CD4-positive, alpha-beta T cell treated with Interleukin-6 at 100 ng/mL for 8 hours (primary cell): ENCODE results near the gene RPS6KA2.

Experiments
- DNase-seq: peaks from one replicate; pipeline ENCODE4 v3.0.0-alpha.2; 2020; ENCODE audit warnings: mixed read lengths, low spot score

Gene RPS6KA2

DNA sequence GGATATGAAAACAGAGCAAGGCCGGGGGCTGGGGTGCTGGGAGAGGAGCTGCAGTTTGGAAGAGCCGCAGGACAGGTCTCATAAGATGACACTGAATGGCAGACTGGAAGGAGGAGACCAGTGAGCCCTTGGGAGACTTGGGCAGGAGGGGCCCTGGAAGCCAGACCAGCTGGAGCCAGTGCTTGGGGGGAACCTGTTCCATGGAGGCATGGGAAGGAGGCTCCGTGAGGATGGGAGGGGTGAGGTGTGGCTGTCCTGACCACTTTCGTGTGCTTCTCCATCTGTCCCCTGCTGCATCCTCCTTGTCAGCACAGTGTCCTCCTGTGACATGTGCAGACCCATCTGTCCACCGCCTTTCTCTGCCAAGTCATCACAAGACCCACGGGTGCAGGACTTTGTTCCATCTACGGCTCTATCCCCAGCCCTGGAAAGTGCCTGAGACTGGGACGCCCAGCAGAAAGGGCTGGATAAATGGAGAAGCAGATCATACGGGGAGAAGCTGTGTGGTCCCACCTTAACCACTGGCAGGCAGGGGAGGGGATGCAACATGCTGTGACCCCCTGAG lies 159.5 kb downstream of the RPS6KA2 start:
- DNase-seq, result no peak

- DNase-seq, result no peak
Measured at GRCh38 chr6:166466178-166467122, 160.6 kb downstream of the RPS6KA2 start.

- DNase-seq, result no peak
Measured at GRCh38 chr6:166465671-166466087, 161.4 kb downstream of the RPS6KA2 start.

DNA sequence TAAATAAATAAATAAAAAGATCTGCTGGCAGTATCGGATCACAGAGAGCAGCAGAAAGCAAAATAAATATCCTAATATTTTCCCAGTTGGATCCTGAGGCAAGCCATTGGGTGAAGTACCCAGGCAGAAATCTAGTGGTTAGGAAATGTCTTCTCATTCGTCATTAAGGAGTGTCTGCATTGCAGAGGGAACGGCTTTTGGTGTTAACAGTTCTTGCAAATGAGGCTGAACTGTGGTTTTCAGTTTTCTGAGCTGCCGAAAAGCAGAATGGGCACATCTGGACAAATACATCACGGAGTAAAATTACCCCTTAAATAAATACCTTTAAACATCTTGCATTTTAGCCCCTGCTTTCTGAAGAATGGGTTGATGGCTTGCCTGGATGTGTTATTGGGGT lies 162.1 kb downstream of the RPS6KA2 start:
- no peak for DNase-seq

DNA sequence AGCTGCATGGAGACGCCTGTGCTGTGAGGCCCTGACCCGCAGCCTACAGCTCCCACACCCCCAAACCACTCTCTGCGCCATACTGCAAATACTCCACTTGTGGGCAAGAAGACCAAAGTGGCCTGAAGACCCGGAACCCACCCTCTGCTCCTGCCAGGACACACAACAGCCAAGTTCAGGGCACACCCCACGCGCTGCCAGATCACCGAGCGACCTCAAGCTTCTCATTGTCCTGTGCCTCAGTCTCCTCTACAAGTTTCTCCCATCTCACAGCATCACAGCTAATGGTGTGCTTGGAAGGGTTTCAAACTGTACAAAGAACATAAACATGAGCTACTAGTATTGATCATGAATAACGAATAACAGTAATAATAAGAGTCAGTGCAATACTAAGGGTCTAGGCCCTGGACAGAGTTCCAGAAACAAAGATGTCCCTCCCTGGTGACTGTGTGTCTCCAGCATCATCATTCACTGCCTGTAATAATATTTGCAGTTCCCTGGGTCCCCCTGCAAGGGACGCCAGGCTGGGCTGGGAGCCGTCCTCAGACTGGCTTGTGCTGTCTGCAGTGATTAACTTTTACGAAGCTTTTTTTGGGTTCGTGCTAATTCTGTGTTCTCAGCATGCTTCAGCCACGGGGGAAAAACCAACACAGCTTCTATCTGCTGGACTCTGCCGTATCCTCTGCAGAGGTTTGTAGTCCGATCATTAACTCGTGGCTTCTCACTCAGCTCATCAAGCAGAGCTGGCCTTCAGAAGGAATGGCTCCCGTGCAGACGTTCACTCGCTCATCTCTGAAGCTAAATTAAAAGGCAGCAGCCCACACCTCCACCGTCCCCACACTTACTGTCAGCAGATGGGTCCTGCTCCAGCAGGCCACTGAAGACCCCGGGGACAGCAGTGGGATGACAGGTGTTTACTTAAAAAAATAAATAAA lies 162.7 kb downstream of the RPS6KA2 start:
- no peak for DNase-seq

- no peak for DNase-seq
Measured at GRCh38 chr6:166463359-166464067, 163.5 kb downstream of the RPS6KA2 start.

- DNase-seq, result no peak
Measured at GRCh38 chr6:166462461-166463135, 164.5 kb downstream of the RPS6KA2 start.

DNA sequence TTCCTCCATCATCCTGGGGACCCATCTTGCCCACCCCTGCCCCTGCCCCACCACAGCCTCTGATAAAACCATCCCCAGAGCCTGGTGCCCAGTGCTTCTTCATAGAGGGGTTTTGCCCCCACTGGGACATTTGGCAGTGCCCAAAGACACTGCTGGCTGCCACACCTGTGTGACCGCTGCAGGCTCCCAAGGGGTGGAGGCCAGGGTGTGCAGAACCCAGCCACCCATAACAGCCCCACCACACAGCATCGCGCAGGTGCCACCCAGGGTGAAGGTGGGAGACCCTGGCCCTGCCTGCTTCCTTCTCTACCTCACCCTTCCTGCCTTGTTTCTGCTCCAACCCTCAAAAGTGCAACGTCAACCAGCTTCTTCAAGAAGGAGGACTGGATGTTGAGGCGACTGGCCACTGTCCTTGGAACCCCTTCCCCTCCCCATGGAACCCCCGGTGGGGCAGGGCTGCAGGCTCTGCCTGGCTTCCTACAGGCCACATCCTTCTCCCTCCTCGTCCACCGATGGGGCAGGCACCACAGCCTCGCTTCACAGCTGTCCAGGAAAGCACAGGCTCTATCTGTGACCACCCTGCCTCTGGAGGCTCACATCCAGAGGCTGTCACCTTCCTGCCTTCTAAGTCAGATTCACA lies 165.1 kb downstream of the RPS6KA2 start:
- no peak for DNase-seq

DNA sequence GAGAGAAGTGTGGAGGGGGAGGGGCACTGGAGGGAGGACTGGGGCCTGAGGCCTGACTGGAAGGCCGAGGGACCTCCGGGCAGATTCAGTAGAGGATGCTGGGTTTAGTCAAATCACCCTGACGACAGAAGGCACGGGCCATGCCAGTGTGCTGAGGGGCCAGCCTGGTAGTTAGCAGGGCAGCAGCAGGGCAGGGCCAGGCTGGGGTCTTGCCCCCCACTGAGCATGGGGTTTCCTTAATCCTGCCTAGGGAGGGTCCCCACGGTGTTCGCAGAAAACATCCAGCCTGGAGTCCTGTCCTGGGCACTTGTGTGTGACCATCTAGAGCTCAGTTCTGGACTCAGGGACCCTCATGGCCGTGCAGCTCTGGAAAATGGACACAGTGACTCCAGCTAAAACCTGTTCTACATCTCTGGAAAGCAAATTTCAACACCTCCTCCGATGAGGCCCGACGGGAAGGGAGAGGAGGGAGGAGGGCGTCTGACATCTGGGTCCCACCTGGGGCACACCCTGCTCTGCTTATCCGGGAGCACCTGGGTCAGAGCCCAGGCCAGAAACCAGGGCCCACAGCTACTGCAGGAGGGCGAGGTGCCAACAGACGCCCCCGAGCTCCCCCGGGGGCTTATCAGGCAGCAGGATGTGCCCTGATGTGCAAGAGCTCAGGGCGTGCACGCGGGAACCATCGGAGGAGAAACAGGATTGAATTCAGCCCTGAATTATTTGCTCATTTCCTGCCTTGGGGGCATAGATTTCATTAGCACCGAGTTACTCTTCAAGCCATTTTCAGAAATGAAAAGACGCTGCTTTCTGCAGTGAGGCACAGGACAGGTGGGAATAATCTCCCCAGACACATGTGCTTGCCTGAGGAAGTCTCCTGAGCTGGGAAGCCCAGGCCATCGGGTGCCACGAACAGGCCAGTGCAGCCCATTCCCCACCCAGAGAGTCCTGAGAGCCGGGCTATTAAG lies 166.3 kb downstream of the RPS6KA2 start:
- DNase-seq, result no peak

- DNase-seq, result no peak
Measured at GRCh38 chr6:166459906-166460305, 167.1 kb downstream of the RPS6KA2 start.

DNA sequence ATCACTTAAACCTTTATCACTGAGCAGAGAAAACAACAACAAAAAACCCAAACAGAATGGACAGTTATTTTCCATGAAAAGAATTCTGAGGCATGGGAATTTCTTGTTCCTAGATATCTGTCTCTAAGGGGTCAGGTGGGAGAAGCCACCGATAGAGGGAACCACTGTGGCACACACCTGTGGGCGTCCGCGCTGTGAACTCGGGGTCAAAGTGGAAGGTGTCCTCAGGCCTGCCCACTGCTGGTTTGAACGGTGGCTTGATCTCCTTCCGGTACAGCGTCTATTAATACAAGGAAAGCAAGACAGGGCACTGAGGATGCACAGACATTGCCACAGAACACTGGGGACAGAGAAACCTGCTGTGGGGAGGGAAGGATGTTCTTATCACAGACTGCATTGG lies 167.8 kb downstream of the RPS6KA2 start:
- DNase-seq, result no peak

DNA sequence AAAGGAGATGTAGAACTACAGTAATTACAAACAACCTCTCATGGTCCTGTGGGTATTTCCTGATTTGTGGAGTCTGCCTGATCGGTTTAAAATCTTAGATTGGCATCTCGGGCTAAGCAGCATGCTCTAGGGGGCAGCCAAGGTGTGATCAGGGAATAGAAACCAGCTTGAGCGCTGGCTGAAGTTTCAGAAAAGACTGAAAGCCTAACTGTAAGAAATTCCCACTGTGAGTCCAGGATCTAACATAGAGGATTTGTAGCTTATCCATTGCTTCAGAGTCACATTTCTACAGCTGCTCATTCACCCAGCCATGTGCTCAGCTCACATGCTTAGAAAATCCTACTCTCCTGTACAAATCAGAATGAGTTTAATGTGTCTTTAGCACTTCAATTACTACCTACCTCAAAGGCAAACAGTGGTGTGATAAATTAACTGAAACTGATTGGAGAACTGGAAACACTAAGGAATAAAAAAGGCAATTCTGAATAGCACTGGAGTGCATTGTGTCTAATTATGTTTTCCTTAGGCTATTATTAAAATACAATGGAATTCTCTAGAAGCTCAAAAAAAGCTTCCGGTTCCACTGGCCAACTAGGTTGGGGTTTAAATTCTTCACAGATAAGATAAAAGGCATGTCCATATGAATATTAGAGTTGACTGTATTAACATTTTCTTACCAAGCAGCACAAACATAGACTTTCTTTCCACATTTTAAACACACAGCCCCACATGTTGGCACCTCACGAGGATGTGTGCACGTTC lies 170.5 kb downstream of the RPS6KA2 start:
- peak; percentile 14 for DNase-seq

DNA sequence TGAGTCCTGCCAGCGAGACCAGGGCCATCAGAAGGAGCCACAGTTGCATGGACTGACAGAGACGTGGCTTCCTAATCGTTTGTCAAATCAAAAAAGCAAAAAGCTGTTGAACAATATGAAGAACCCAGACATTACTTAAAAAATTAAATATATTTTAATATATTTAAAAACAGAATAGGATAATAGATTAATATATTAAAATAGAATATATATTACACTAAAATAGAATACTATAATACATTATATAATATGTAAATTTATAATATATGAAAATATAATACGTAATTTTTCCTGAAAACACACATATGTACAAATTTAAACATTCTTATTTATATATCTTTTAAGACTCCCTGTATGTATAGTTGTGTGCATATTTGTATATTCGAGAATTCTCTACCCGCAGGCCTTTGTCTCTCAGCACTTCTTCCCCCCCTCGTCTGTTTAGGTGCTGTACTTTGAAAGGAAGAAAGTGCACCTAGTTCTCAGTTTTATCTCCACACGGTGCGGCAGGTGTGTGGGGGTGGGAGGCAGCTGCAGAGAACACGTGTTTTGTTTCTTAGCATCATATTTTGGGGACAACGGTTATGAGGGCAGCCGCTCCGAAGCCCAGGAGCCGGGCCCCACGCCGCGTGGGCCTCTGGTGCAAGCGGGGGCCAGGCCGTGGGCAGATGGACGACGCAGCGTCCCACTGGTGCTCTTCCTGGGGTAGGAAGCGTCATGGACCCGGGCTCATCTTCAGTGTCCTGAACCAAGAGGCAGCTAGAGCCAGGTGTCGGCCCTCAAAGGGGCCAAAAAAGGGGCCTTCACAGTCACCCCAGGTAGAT lies 172.1 kb downstream of the RPS6KA2 start:
- DNase-seq, result no peak

DNA sequence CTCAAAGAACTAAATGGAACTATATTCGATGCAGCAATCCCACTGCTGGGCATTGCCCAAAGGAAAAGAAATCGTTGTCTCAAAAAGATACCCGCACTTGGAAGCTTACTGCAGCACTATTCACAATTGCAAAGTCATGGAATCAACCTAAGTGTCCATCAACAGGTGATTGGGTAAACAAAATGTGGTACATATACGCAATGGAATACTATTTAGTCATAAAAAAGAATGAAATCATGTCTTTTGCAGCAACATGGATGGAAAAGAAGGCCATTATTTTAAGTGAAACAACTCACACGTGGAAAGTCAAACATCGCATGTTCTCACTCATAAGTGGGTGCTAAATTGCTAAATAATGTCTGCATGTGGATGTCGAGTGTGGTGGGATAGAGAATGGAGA lies 173.4 kb downstream of the RPS6KA2 start:
- no peak for DNase-seq

DNA sequence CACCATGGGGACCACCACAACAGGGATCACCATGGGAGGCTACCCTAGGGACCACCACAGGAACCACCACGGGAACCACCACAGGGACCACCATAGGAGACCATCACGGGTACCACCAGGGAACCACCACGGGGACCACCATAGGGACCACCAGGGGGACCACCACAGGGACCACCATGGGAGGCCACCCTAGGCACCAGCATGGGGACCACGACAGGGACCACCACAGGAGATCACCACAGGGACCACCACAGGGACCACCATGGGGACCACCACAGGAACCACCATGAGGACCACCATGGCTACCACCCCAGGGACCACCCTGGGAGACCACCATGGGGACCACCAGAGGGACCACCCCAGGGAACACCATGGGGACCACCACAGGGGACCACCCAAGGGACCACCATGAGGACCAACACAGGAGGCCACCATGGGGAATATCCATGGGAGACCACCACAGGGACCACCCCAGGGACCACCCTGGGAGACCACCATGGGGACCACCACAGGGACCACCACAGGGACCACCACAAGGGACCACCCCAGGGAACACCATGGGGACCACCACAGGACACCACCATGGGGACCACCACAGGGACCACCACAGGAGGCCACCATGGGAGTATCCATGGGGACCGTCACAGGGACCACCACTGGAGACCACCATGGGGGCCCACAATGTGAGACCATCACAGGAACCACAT lies 176.7 kb downstream of the RPS6KA2 start:
- DNase-seq, result no peak

DNA sequence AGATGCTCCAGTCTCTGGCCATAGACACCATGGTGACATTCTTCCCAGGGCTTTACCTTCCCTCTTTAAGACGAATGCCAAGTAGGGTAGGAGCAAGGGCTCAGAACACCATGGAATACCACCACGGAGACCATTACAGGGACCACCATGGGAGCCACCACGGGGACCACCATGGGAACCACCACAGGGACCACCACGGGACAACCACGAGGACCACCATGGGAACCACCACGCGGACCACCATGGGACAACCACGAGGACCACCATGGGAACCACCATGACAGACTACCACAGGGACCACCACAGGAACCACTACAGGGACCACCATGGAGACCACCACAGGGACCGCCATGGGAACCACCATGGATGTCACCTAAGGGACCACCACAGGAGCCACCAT lies 177.4 kb downstream of the RPS6KA2 start:
- no peak for DNase-seq

DNA sequence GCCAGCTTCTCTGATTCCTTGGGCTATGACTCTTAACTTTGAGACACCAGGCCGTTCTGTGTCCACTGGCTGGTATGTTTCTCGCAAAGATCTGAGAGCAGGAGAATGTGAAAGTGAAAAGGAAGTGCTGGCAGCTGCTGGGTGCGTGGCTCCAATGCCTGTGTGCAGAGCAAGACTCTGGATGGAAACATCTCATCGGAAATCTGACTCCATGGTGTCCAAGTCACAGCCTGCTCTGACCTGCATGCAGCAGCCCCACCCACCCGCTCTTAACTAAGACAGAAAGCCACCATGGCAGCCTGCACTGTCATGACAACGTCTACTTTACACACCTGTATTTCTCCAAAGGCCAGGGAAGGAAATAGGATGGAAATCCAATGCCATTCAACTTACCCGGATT lies 178.0 kb downstream of the RPS6KA2 start:
- DNase-seq, result no peak
